OCI-LY7 (cell line): ENCODE results near the gene SLC39A10. TPM values are rescaled to one million over a fixed set of nuclear protein-coding genes. Genes with fewer than 3 reads are reported as not detected.

Experiments used
- BruUV-seq: library from RNA; stranded (reverse); fragments of 400-500 nt; replicated peaks from 2 replicates; lab custom pipeline; 2021; lab: Mats Ljungman, UMichigan
- CTCF ChIA-PET: fragments of 300-600 bp; sonication (Branson Sonifier 250); formaldehyde crosslinking; loops from one replicate; lab custom pipeline; 2022; ENCODE audit warnings: antibody characterized with exemption; ENCODE audit not compliant: unreplicated experiment; lab: Charles Lee
- POLR2A ChIA-PET: fragments of 300-600 bp; sonication (Branson Sonifier 250); formaldehyde crosslinking; loops from one replicate; lab custom pipeline; 2022; ENCODE audit warnings: antibody characterized with exemption; lab: Charles Lee
- DNase-seq: peaks from one replicate; pipeline ENCODE4 v3.0.0-alpha.2; 2015; ENCODE audit warnings: low spot score
- H2AFZ ChIP-seq: fragments of 200-600 bp; sonication (generic), shearing (Covaris generic); 2 replicates; pipeline ENCODE4 v1.6.1; 2014; ENCODE audit warnings: mild to moderate bottlenecking, antibody characterized with exemption, low read length, moderate library complexity
- H3K27ac ChIP-seq: fragments of 200-600 bp; sonication (generic); 2 replicates; pipeline ENCODE4 v1.5.1; 2014; ENCODE audit warnings: mixed run types, low read depth, mild to moderate bottlenecking, moderate library complexity, low read length, inconsistent platforms; ENCODE audit not compliant: poor library complexity, severe bottlenecking
- H3K36me3 ChIP-seq: fragments of 200-600 bp; sonication (generic); 2 replicates; pipeline ENCODE4 v1.6.1; 2014; ENCODE audit warnings: mild to moderate bottlenecking, antibody characterized with exemption, low read length, moderate library complexity, mixed read lengths; ENCODE audit not compliant: insufficient read depth
- H3K4me1 ChIP-seq: fragments of 200-600 bp; sonication (generic); 2 replicates; pipeline ENCODE4 v1.5.1; 2014; ENCODE audit warnings: mild to moderate bottlenecking, low read length; ENCODE audit not compliant: insufficient read depth, poor library complexity, severe bottlenecking
- H3K4me2 ChIP-seq: fragments of 200-600 bp; sonication (generic); 2 replicates; pipeline ENCODE4 v1.6.1; 2014; ENCODE audit warnings: mild to moderate bottlenecking, low read length
- H3K4me3 ChIP-seq: fragments of 200-600 bp; sonication (generic); 2 replicates; pipeline ENCODE4 v1.5.1; 2014; ENCODE audit warnings: mild to moderate bottlenecking, low read depth, low read length; ENCODE audit not compliant: poor library complexity, severe bottlenecking
- H3K79me2 ChIP-seq: fragments of 200-600 bp; sonication (generic); 2 replicates; pipeline ENCODE4 v1.6.1; 2016; ENCODE audit warnings: low read depth, mild to moderate bottlenecking, low read length, moderate library complexity, mixed read lengths; ENCODE audit not compliant: insufficient read depth
- H3K9me2 ChIP-seq: fragments of 200-600 bp; sonication (generic); 2 replicates; pipeline ENCODE4 v1.6.1; 2016; ENCODE audit warnings: mild to moderate bottlenecking, low read length, mixed read lengths; ENCODE audit not compliant: insufficient read depth
- H3K9me3 ChIP-seq: fragments of 200-600 bp; sonication (generic); 2 replicates; pipeline ENCODE4 v1.6.1; 2014; ENCODE audit warnings: mild to moderate bottlenecking, mixed run types, low read length, mixed read lengths
- H4K20me1 ChIP-seq: fragments of 200-600 bp; sonication (generic); 2 replicates; pipeline ENCODE4 v1.6.1; 2014; ENCODE audit warnings: mild to moderate bottlenecking, antibody characterized with exemption, low read length, moderate library complexity, mixed read lengths; ENCODE audit not compliant: insufficient read depth
- CTCF ChIP-seq: fragments of 200-600 bp; sonication (generic); conservative IDR thresholded peaks from 2 replicates; pipeline ENCODE4 v1.5.1; 2014; ENCODE audit warnings: mild to moderate bottlenecking, antibody characterized with exemption, low read length, moderate library complexity, mixed read lengths
- EZH2phosphoT487 ChIP-seq: fragments of 200-600 bp; sonication (generic); IDR thresholded peaks from 2 replicates; pipeline ENCODE4 v1.6.1; 2018; ENCODE audit warnings: low read depth, borderline replicate concordance, mild to moderate bottlenecking, mixed run types, antibody characterized with exemption, low read length, moderate library complexity, mixed read lengths
- intact Hi-C: fragments of 100-400 bp; cut with micrococcal nuclease; formaldehyde crosslinking; loops from one replicate; pipeline ENCODE4 v1.10.0; 2022; ENCODE audit not compliant: unreplicated experiment
- total RNA-seq, 2 experiments: library from RNA; depleted of rRNA in 1 of 2; stranded (reverse); fragments of >200 nt in 1 of 2; shearing (Covaris generic) in 1 of 2; gene quantifications; 2 replicates each; pipeline ENCODE4 v1.2.3, GENCODE V29; 2014 to 2022

SLC39A10 gene
- total RNA-seq, 2 experiments from 2014 or later = 14.7 to 31.9 TPM

GRCh38 chr2:195652911-195653310 is 4.1 kb upstream of the SLC39A10 start:
- H3K4me3 ChIP-seq = no peak overlapping the region
- no peak for DNase-seq
- peaks cover 3% of the 10 kb centered on the region; the same call in 1 of the 2 replicates for H3K79me2 ChIP-seq
- no peaks in the 10 kb centered on the region for H4K20me1 ChIP-seq
- no peak overlapping the region for H2AFZ ChIP-seq
- peaks cover 45% of the 10 kb centered on the region for H3K4me1 ChIP-seq
- POLR2A ChIA-PET = interaction anchor here (1.0 kb wide), 1 partner anchor 116 kb away, joined by 3 read pairs; no protein-coding TSS in a partner anchor
- no peaks in the 10 kb centered on the region for H3K9me3 ChIP-seq
- no peak overlapping the region for H3K4me2 ChIP-seq
- no TSS peak for BruUV-seq
- intact Hi-C loops = loop anchor here (10.0 kb wide), 3 partner anchors 1502 to 1782 kb away; partner anchors contain the start of gene SF3B1
- no peaks in the 10 kb centered on the region for H3K36me3 ChIP-seq
- H3K9me2 ChIP-seq = no peaks in the 10 kb centered on the region
- CTCF ChIA-PET = no interaction called here
- no peak overlapping the region for H3K27ac ChIP-seq
- TF ChIP-seq EZH2phosphoT487 (no peak), CTCF (no peak)

- Histone ChIP-seq H3K9me3 (no peaks in the 10 kb centered on the region), H3K4me2 (peak overlapping the region; percentile 71), H3K4me3 (peak overlapping the region; percentile 93), H3K27ac (no peak overlapping the region), H3K79me2 (peaks cover 37% of the 10 kb centered on the region), H2AFZ (peak overlapping the region; percentile 94), H3K9me2 (no peaks in the 10 kb centered on the region), H3K4me1 (peaks cover 24% of the 10 kb centered on the region), H4K20me1 (no peaks in the 10 kb centered on the region), H3K36me3 (no peaks in the 10 kb centered on the region)
- ChIA-PET POLR2A (interaction anchor here (0.6 to 1.8 kb wide), 24 partner anchors 9 to 325 kb away, joined by 3 to 22 read pairs (median 4); no protein-coding TSS in a partner anchor), CTCF (interaction anchor here (0.6 to 1.3 kb wide), 17 partner anchors 13 to 251 kb away, joined by 3 to 6 read pairs (median 3); no protein-coding TSS in a partner anchor)
- BruUV-seq = TSS peak; percentile 69
- intact Hi-C loops = loop anchor here (5.0 to 10.0 kb wide), 5 partner anchors 516 to 1778 kb away; partner anchors contain the start of genes SF3B1 and STK17B
- DNase-seq = no peak
- TF ChIP-seq EZH2phosphoT487 (no peak), CTCF (no peak)
Measured at GRCh38 chr2:195656161-195656858, 716 bp upstream of the SLC39A10 start.
